Nephron (organoid): ENCODE results near the gene ITGA11.

ENCODE experiments used
- H3K27ac Mint-ChIP-seq, 3 experiments: 2 replicates each; pipeline ENCODE4 v1.8.0; 2020; ENCODE audit warnings: mixed read lengths in 3 of 3, mild to moderate bottlenecking in 2 of 3, moderate library complexity in 1 of 3
- H3K27me3 Mint-ChIP-seq: 2 replicates; pipeline ENCODE4 v1.8.0; 2021; ENCODE audit warnings: low read depth, mild to moderate bottlenecking, moderate library complexity, mixed read lengths
- H3K36me3 Mint-ChIP-seq: 2 replicates; pipeline ENCODE4 v1.8.0; 2020; ENCODE audit warnings: low read depth, mixed read lengths
- H3K4me1 Mint-ChIP-seq: 2 replicates; pipeline ENCODE4 v1.8.0; 2020; ENCODE audit warnings: mixed read lengths
- H3K4me3 Mint-ChIP-seq, 3 experiments: 2 replicates each; pipeline ENCODE4 v1.8.0; 2020; ENCODE audit warnings: mild to moderate bottlenecking in 3 of 3, mixed read lengths in 3 of 3, moderate library complexity in 2 of 3
- H3K9me3 Mint-ChIP-seq: 2 replicates; pipeline ENCODE4 v1.8.0; 2020; ENCODE audit warnings: mixed read lengths
- TF ChIP-seq, protein P1 (sequence below), 3 experiments: fragments of 200-600 bp; sonication (generic); IDR thresholded peaks; one replicate each; pipeline ENCODE4 v1.5.0; 2021; ENCODE audit warnings: antibody characterized with exemption in 3 of 3; ENCODE audit not compliant: unreplicated experiment in 3 of 3

ITGA11 gene

GRCh38 chr15:68365140-68365745 is 66.7 kb downstream of the ITGA11 start:
- Mint-ChIP-seq H3K36me3 (no peaks in the 10 kb centered on the region), H3K9me3 (no peaks in the 10 kb centered on the region), H3K27ac (peak overlapping the region in 2 of 3 experiments; percentile 16 to 67), H3K4me3 (no peak overlapping the region), H3K27me3 (peaks cover 18% of the 10 kb centered on the region), H3K4me1 (peaks cover 34% of the 10 kb centered on the region)
- TF ChIP-seq, protein P1, sequence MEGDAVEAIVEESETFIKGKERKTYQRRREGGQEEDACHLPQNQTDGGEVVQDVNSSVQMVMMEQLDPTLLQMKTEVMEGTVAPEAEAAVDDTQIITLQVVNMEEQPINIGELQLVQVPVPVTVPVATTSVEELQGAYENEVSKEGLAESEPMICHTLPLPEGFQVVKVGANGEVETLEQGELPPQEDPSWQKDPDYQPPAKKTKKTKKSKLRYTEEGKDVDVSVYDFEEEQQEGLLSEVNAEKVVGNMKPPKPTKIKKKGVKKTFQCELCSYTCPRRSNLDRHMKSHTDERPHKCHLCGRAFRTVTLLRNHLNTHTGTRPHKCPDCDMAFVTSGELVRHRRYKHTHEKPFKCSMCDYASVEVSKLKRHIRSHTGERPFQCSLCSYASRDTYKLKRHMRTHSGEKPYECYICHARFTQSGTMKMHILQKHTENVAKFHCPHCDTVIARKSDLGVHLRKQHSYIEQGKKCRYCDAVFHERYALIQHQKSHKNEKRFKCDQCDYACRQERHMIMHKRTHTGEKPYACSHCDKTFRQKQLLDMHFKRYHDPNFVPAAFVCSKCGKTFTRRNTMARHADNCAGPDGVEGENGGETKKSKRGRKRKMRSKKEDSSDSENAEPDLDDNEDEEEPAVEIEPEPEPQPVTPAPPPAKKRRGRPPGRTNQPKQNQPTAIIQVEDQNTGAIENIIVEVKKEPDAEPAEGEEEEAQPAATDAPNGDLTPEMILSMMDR (IDR thresholded peaks at IDR 0.05; ENCODE audit: unreplicated experiment in 3 of 3), result no peak

DNA sequence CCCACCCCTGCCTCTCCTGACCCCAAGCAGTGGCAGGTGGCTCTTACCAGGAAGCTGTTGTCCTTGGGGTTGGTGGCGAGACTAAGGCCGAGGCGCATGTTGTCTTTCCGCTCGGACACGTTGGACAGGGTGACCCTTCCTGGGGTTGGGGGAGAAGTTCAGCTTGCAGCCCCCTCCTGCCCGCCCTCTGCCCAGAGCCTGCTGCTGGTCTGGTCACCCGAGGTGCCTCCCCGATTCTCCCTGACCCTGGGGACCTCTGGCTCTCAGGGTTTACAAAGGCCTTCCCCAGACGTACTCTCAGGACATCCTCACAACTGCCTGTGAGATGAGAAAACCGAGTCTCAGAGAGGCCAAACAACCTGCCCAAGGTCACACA is 67.3 kb downstream of the ITGA11 start:
- Mint-ChIP-seq H3K36me3 (no peaks in the 10 kb centered on the region), H3K27me3 (peaks cover 15% of the 10 kb centered on the region), H3K4me1 (peaks cover 36% of the 10 kb centered on the region), H3K9me3 (no peaks in the 10 kb centered on the region), H3K4me3 (no peak overlapping the region), H3K27ac (peak overlapping the region in 2 of 3 experiments; percentile 16 to 67)
- TF ChIP-seq, protein P1 (IDR thresholded peaks at IDR 0.05; ENCODE audit: unreplicated experiment in 3 of 3), result no peak

- H3K27me3 Mint-ChIP-seq, result peaks cover 10% of the 10 kb centered on the region
- H3K27ac Mint-ChIP-seq, result no peak overlapping the region
These were observed 67.8 kb downstream of the ITGA11 start for GRCh38 chr15:68364028-68364659.

DNA sequence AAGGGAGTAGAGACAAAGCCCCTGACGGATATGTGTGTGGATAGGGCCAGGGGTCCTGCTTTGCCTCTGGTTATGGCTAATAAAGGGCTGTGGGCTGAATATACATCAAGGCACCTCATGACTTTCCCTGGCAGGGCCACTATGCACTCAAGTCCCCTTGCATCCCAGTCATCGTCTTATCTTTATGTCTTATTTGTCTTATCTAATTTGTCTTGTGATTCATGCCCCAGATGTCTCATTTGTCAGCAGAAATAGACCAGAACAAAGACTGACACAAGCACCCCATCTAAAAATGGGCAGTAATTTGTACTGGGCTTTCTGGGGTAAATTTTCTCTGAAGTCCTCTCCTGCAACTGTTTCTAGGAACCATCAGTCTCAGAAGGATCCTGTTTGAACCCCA is 68.6 kb downstream of the ITGA11 start:
- peaks cover 7% of the 10 kb centered on the region for H3K27me3 Mint-ChIP-seq
- no peak overlapping the region for H3K27ac Mint-ChIP-seq

More at GRCh38 chr15:68364028-68364659, 67.8 kb downstream of the ITGA11 start:
- peaks cover 34% of the 10 kb centered on the region for H3K4me1 Mint-ChIP-seq
- H3K9me3 Mint-ChIP-seq, result no peaks in the 10 kb centered on the region
- H3K36me3 Mint-ChIP-seq, result no peaks in the 10 kb centered on the region
- H3K4me3 Mint-ChIP-seq, result no peak overlapping the region
- TF ChIP-seq, protein P1 (IDR thresholded peaks at IDR 0.05; ENCODE audit: unreplicated experiment in 3 of 3), result no peak

GRCh38 chr15:68362537-68363126 is 69.3 kb downstream of the ITGA11 start:
- peaks cover 4% of the 10 kb centered on the region for H3K9me3 Mint-ChIP-seq
- peaks cover 25% of the 10 kb centered on the region for H3K4me1 Mint-ChIP-seq
- no peaks in the 10 kb centered on the region for H3K36me3 Mint-ChIP-seq
- H3K27me3 Mint-ChIP-seq, result peaks cover 7% of the 10 kb centered on the region
- H3K4me3 Mint-ChIP-seq, result no peak overlapping the region
- TF ChIP-seq, protein P1 (IDR thresholded peaks at IDR 0.05; ENCODE audit: unreplicated experiment in 3 of 3), result no peak
- H3K27ac Mint-ChIP-seq, result no peak overlapping the region

More for the DNA sequence above, 68.6 kb downstream of the ITGA11 start:
- Mint-ChIP-seq H3K36me3 (no peaks in the 10 kb centered on the region), H3K9me3 (no peaks in the 10 kb centered on the region), H3K4me3 (no peak overlapping the region), H3K4me1 (peaks cover 28% of the 10 kb centered on the region)
- TF ChIP-seq, protein P1 (IDR thresholded peaks at IDR 0.05; ENCODE audit: unreplicated experiment in 3 of 3), result no peak
